GM23338 (cell line): ENCODE results near the gene KIF15. TPM values are rescaled to one million over a fixed set of nuclear protein-coding genes. Genes with fewer than 3 reads are reported as not detected.

Experiments used
- ATAC-seq: fragments of 200-7000 bp; cut with Tn5 transposase; 3 replicates; pipeline ENCODE4 v1.9.1; 2020
- DNase-seq: peaks from one replicate; pipeline ENCODE4 v3.0.0-alpha.2; 2015; ENCODE audit warnings: low spot score
- H2AFZ ChIP-seq: fragments of 200-600 bp; sonication (generic); 2 replicates; pipeline ENCODE4 v1.8.0; 2016; ENCODE audit warnings: antibody characterized with exemption, mild to moderate bottlenecking, moderate library complexity
- H3F3A ChIP-seq: fragments of 200-600 bp; sonication (generic); replicated peaks from 2 replicates; pipeline ENCODE4 v1.8.0; 2017; ENCODE audit warnings: antibody characterized with exemption, mixed run types, low read depth
- H3K27ac ChIP-seq: fragments of 200-600 bp; sonication (generic); 2 replicates; pipeline ENCODE4 v1.6.1; 2016; ENCODE audit warnings: low read depth
- H3K27me3 ChIP-seq: fragments of 200-600 bp; sonication (generic); 2 replicates; pipeline ENCODE4 v1.8.0; 2016; ENCODE audit warnings: mild to moderate bottlenecking, mixed run types, moderate library complexity; ENCODE audit not compliant: insufficient read depth
- H3K36me3 ChIP-seq: fragments of 200-600 bp; sonication (generic); 2 replicates; pipeline ENCODE4 v1.8.0; 2016; ENCODE audit warnings: mild to moderate bottlenecking; ENCODE audit not compliant: insufficient read depth
- H3K4me1 ChIP-seq: fragments of 200-600 bp; sonication (generic); 2 replicates; pipeline ENCODE4 v1.8.0; 2016; ENCODE audit warnings: mild to moderate bottlenecking, moderate library complexity; ENCODE audit not compliant: insufficient read depth
- H3K4me2 ChIP-seq: fragments of 200-600 bp; sonication (generic); 2 replicates; pipeline ENCODE4 v1.7.1; 2017; ENCODE audit warnings: mixed run types
- H3K4me3 ChIP-seq: fragments of 200-600 bp; sonication (generic); 2 replicates; pipeline ENCODE4 v1.6.1; 2016; ENCODE audit warnings: mixed run types
- H3K79me2 ChIP-seq: fragments of 200-600 bp; sonication (generic); replicated peaks from 2 replicates; pipeline ENCODE4 v1.8.0; 2017; ENCODE audit warnings: mild to moderate bottlenecking; ENCODE audit not compliant: insufficient read depth
- H3K9me2 ChIP-seq: fragments of 200-600 bp; sonication (generic); 2 replicates; pipeline ENCODE4 v1.8.0; 2017; ENCODE audit not compliant: insufficient read depth
- H4K20me1 ChIP-seq: fragments of 200-600 bp; sonication (generic); replicated peaks from 2 replicates; pipeline ENCODE4 v1.8.0; 2017; ENCODE audit warnings: mild to moderate bottlenecking; ENCODE audit not compliant: insufficient read depth
- H3K27ac Mint-ChIP-seq: 2 replicates; pipeline ENCODE4 v1.8.0; 2020; ENCODE audit warnings: inconsistent platforms, mild to moderate bottlenecking, moderate library complexity, mixed read lengths
- H3K27me3 Mint-ChIP-seq: 3 replicates; pipeline ENCODE4 v1.8.0; 2022; ENCODE audit warnings: low read depth, mild to moderate bottlenecking, moderate library complexity, mixed read lengths, inconsistent platforms; ENCODE audit not compliant: insufficient read depth, poor library complexity
- H3K36me3 Mint-ChIP-seq: 3 replicates; pipeline ENCODE4 v1.8.0; 2021; ENCODE audit warnings: low read depth, mild to moderate bottlenecking, inconsistent platforms, moderate library complexity, mixed read lengths
- H3K4me1 Mint-ChIP-seq: 3 replicates; pipeline ENCODE4 v1.8.0; 2020; ENCODE audit warnings: mild to moderate bottlenecking, inconsistent platforms, mixed read lengths
- H3K4me3 Mint-ChIP-seq: 3 replicates; pipeline ENCODE4 v1.8.0; 2021; ENCODE audit warnings: moderate library complexity, mild to moderate bottlenecking, inconsistent platforms, mixed read lengths
- H3K9me3 Mint-ChIP-seq: 3 replicates; pipeline ENCODE4 v1.8.0; 2020; ENCODE audit warnings: moderate library complexity, mild to moderate bottlenecking, inconsistent platforms, mixed read lengths
- CTCF ChIP-seq, 2 experiments: fragments of 200-600 bp in 1 of 2; sonication (generic) in 1 of 2; conservative IDR thresholded peaks; 2 replicates each; pipeline versions ENCODE4 v1.5.1 to v1.6.1; 2016 to 2017; ENCODE audit warnings: antibody characterized with exemption in 2 of 2, low read depth in 2 of 2, mild to moderate bottlenecking in 2 of 2, moderate library complexity in 1 of 2
- ETS1 ChIP-seq: IDR thresholded peaks from 2 replicates; pipeline ENCODE4 v1.6.1; 2016; ENCODE audit warnings: antibody characterized with exemption
- EZH2 ChIP-seq: fragments of 200-600 bp; sonication (generic); IDR thresholded peaks from one replicate; pipeline ENCODE4 v1.8.0; 2017; ENCODE audit warnings: antibody characterized with exemption, mild to moderate bottlenecking, low read depth; ENCODE audit not compliant: unreplicated experiment
- EZH2phosphoT487 ChIP-seq: fragments of 200-600 bp; sonication (generic); IDR thresholded peaks from one replicate; pipeline ENCODE4 v1.8.1; 2018; ENCODE audit warnings: antibody characterized with exemption; ENCODE audit not compliant: unreplicated experiment
- JUNB ChIP-seq: IDR thresholded peaks from one replicate; pipeline ENCODE4 v1.6.1; 2016; ENCODE audit warnings: antibody characterized with exemption; ENCODE audit not compliant: unreplicated experiment
- polyA plus RNA-seq: library from polyadenylated mRNA; unstranded; fragments of >200 nt; fragmentation: Nextera tagmentation; extraction: Ambion mirVana; gene quantifications from 2 replicates; pipeline ENCODE4 v1.2.1, GENCODE V29; 2016
- total RNA-seq: library from RNA; depleted of rRNA; stranded (reverse); fragments of >200 nt; shearing (Covaris generic); gene quantifications from 2 replicates; pipeline ENCODE4 v1.2.3, GENCODE V29; 2014
- TF ChIP-seq, protein P1 (sequence below): fragments of 250-450 bp; sonication (Bioruptor Pico); IDR thresholded peaks from 2 replicates; pipeline ENCODE4 v1.5.0; 2020; ENCODE audit warnings: mild to moderate bottlenecking, moderate library complexity

The KIF15 gene
- total and polyA plus RNA-seq, 2 experiments from 2014 or later: 21.2 to 25.8 TPM

DNA sequence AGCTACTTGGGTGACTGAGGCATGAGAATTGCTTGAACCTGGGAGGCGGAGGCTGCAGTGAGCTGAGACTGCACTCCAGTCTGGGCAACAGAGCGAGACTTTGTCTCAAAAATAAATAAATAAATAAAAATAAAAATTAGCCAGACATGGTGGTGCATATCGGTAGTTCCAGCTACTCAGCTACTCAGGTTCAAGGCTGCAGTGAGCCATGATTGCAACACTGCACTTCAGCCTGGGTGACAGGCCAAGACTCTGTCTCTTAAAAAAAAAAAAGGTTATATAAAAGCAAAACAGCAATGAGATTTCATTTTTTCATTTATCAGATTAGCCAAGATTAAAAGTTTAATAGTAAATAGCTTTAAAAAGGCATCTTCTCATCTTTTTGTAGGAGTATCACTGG lies 115.7 kb downstream of the KIF15 start (continued):
- TF ChIP-seq, protein P1, sequence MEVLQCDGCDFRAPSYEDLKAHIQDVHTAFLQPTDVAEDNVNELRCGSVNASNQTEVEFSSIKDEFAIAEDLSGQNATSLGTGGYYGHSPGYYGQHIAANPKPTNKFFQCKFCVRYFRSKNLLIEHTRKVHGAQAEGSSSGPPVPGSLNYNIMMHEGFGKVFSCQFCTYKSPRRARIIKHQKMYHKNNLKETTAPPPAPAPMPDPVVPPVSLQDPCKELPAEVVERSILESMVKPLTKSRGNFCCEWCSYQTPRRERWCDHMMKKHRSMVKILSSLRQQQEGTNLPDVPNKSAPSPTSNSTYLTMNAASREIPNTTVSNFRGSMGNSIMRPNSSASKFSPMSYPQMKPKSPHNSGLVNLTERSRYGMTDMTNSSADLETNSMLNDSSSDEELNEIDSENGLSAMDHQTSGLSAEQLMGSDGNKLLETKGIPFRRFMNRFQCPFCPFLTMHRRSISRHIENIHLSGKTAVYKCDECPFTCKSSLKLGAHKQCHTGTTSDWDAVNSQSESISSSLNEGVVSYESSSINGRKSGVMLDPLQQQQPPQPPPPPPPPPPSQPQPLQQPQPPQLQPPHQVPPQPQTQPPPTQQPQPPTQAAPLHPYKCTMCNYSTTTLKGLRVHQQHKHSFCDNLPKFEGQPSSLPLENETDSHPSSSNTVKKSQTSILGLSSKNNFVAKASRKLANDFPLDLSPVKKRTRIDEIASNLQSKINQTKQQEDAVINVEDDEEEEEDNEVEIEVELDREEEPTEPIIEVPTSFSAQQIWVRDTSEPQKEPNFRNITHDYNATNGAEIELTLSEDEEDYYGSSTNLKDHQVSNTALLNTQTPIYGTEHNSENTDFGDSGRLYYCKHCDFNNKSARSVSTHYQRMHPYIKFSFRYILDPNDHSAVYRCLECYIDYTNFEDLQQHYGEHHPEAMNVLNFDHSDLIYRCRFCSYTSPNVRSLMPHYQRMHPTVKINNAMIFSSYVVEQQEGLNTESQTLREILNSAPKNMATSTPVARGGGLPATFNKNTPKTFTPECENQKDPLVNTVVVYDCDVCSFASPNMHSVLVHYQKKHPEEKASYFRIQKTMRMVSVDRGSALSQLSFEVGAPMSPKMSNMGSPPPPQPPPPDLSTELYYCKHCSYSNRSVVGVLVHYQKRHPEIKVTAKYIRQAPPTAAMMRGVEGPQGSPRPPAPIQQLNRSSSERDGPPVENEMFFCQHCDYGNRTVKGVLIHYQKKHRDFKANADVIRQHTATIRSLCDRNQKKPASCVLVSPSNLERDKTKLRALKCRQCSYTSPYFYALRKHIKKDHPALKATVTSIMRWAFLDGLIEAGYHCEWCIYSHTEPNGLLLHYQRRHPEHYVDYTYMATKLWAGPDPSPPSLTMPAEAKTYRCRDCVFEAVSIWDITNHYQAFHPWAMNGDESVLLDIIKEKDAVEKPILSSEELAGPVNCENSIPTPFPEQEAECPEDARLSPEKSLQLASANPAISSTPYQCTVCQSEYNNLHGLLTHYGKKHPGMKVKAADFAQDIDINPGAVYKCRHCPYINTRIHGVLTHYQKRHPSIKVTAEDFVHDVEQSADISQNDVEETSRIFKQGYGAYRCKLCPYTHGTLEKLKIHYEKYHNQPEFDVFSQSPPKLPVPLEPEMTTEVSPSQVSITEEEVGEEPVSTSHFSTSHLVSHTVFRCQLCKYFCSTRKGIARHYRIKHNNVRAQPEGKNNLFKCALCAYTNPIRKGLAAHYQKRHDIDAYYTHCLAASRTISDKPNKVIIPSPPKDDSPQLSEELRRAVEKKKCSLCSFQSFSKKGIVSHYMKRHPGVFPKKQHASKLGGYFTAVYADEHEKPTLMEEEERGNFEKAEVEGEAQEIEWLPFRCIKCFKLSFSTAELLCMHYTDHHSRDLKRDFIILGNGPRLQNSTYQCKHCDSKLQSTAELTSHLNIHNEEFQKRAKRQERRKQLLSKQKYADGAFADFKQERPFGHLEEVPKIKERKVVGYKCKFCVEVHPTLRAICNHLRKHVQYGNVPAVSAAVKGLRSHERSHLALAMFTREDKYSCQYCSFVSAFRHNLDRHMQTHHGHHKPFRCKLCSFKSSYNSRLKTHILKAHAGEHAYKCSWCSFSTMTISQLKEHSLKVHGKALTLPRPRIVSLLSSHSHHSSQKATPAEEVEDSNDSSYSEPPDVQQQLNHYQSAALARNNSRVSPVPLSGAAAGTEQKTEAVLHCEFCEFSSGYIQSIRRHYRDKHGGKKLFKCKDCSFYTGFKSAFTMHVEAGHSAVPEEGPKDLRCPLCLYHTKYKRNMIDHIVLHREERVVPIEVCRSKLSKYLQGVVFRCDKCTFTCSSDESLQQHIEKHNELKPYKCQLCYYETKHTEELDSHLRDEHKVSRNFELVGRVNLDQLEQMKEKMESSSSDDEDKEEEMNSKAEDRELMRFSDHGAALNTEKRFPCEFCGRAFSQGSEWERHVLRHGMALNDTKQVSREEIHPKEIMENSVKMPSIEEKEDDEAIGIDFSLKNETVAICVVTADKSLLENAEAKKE (CRISPR knock-in tag): no peak
- TF ChIP-seq EZH2 (no peak), ETS1 (no peak), CTCF (conservative IDR thresholded peaks at IDR 0.05; ENCODE audit: low read depth in 2 of 2) (no peak), JUNB (no peak), EZH2phosphoT487 (no peak)

- ATAC-seq (no peak), DNase-seq (no peak)
- H3K27me3 ChIP-seq: no peaks in the 10 kb centered on the region
- no peaks in the 10 kb centered on the region for H3F3A ChIP-seq
- H3K4me1 ChIP-seq: no peaks in the 10 kb centered on the region; the same call in 1 of the 2 replicates
- Mint-ChIP-seq H3K36me3 (no peaks in the 10 kb centered on the region), H3K27me3 (no peaks in the 10 kb centered on the region), H3K27ac (no peak overlapping the region), H3K4me1 (peaks cover 4% of the 10 kb centered on the region; the same call in 2 of the 3 replicates), H3K9me3 (peaks cover 9% of the 10 kb centered on the region; the same call in 2 of the 3 replicates), H3K4me3 (no peak overlapping the region)
- no peak overlapping the region for H3K4me2 ChIP-seq
- no peak overlapping the region for H3K27ac ChIP-seq
- no peaks in the 10 kb centered on the region for H4K20me1 ChIP-seq
- no peaks in the 10 kb centered on the region for H3K36me3 ChIP-seq
- H3K9me2 ChIP-seq: no peaks in the 10 kb centered on the region
- no peak overlapping the region for H2AFZ ChIP-seq
- H3K79me2 ChIP-seq: no peaks in the 10 kb centered on the region
- no peak overlapping the region for H3K4me3 ChIP-seq
- TF ChIP-seq ETS1: no peak
Measured at GRCh38 chr3:44880284-44880683, 118.7 kb downstream of the KIF15 start.
